Esophagus mucosa (tissue), 1 donor: ENCODE measurements around the gene MVB12A. TPM values are rescaled to one million over a fixed set of nuclear protein-coding genes. Genes with fewer than 3 reads are reported as not detected.

Experiments
- total RNA-seq: library from RNA; stranded (reverse); gene quantifications from one replicate; pipeline ENCODE4 v1.2.4, GENCODE V29; 2023
- donor health status: DM: yes; HTN: yes; CAD: no.

The MVB12A gene
- total RNA-seq, 1 donor from 2014 or later: 49.9 TPM

Other genes starting within 250 kb of the MVB12A start
- 21.7 TPM for gene USE1, start 204.7 kb upstream of the MVB12A start, total RNA-seq
- gene OCEL1, start 193.8 kb upstream of the MVB12A start, total RNA-seq: 13.3 TPM
- gene NR2F6, start 174.1 kb upstream of the MVB12A start, total RNA-seq: 53.8 TPM
- gene USHBP1, start 155.3 kb upstream of the MVB12A start, total RNA-seq: 0.64 TPM
- gene BABAM1, start 152.6 kb upstream of the MVB12A start, total RNA-seq: 55.8 TPM
- gene ANKLE1, start 138.1 kb upstream of the MVB12A start, total RNA-seq: 0.04 TPM
- 2.2 TPM for gene ABHD8, start 116.6 kb upstream of the MVB12A start, total RNA-seq
- gene MRPL34, start 114.2 kb upstream of the MVB12A start, total RNA-seq: 42.6 TPM
- 21.5 TPM for gene DDA1, start 110.5 kb upstream of the MVB12A start, total RNA-seq
- gene ANO8, start 85.2 kb upstream of the MVB12A start, total RNA-seq: 9.9 TPM
- gene GTPBP3, start 82.5 kb upstream of the MVB12A start, total RNA-seq: 11.7 TPM
- 22.6 TPM for gene PLVAP, start 42.7 kb upstream of the MVB12A start, total RNA-seq
- not detected for gene CCDC194, start 25.9 kb upstream of the MVB12A start, total RNA-seq
- 2.8 TPM for gene BST2, start 14.4 kb upstream of the MVB12A start, total RNA-seq
- gene TMEM221, start 28.6 kb downstream of the MVB12A start, total RNA-seq: not detected
- not detected for gene NXNL1, start 40.9 kb downstream of the MVB12A start, total RNA-seq
- 4.1 TPM for gene SLC27A1, start 50.5 kb downstream of the MVB12A start, total RNA-seq
- gene PGLS, start 91.6 kb downstream of the MVB12A start, total RNA-seq: 104 TPM
- 28.5 TPM for gene COLGALT1, start 135.6 kb downstream of the MVB12A start, total RNA-seq